PC-3 (cell line): ENCODE measurements around the gene KLF11. TPM values are rescaled to one million over a fixed set of nuclear protein-coding genes. Genes with fewer than 3 reads are reported as not detected.

Experiments
- ATAC-seq: fragments of 200-7000 bp; cut with Tn5 transposase; 2 replicates; pipeline ENCODE4 v1.9.1; 2020; ENCODE audit warnings: mild to moderate bottlenecking, moderate library complexity
- BruUV-seq: library from RNA; stranded (reverse); fragments of 400-500 nt; replicated peaks from 2 replicates; lab custom pipeline; 2021; lab: Mats Ljungman, UMichigan
- CTCF ChIA-PET: fragments of 300-600 bp; sonication (Branson Sonifier 250); formaldehyde crosslinking; loops from one replicate; lab custom pipeline; 2022; ENCODE audit warnings: antibody characterized with exemption; lab: Charles Lee
- POLR2A ChIA-PET: fragments of 300-600 bp; sonication (Branson Sonifier 250); formaldehyde crosslinking; loops from one replicate; lab custom pipeline; 2022; ENCODE audit warnings: antibody characterized with exemption; ENCODE audit not compliant: unreplicated experiment; lab: Charles Lee
- DNase-seq: peaks from one replicate; pipeline ENCODE4 v3.0.0-alpha.2; 2015
- H2AFZ ChIP-seq: fragments of 300-600 bp; sonication (generic); 2 replicates; pipeline ENCODE4 v1.6.0; 2016; ENCODE audit warnings: antibody characterized with exemption, low read length
- H3F3A ChIP-seq: fragments of 300-600 bp; sonication (generic); one replicate; pipeline ENCODE4 v1.6.0; 2017; ENCODE audit warnings: antibody characterized with exemption, low read length, control low read depth, mild to moderate bottlenecking; ENCODE audit not compliant: unreplicated experiment
- H3K27ac ChIP-seq: fragments of 300-600 bp; sonication (generic); 2 replicates; pipeline ENCODE4 v1.5.1; 2016; ENCODE audit warnings: mild to moderate bottlenecking, low read length
- H3K27me3 ChIP-seq: fragments of 300-600 bp; sonication (generic); 2 replicates; pipeline ENCODE4 v1.6.1; 2016; ENCODE audit warnings: low read length, mixed read lengths
- H3K36me3 ChIP-seq: fragments of 300-600 bp; sonication (generic); 2 replicates; pipeline ENCODE4 v1.6.1; 2016; ENCODE audit warnings: low read depth, mixed run types, low read length, mixed read lengths
- H3K4me1 ChIP-seq: fragments of 300-600 bp; sonication (generic); 2 replicates; pipeline ENCODE4 v1.5.1; 2016; ENCODE audit warnings: low read length; ENCODE audit not compliant: insufficient read depth
- H3K4me2 ChIP-seq: fragments of 300-600 bp; sonication (generic); 2 replicates; pipeline ENCODE4 v1.6.0; 2016; ENCODE audit warnings: low read length
- H3K4me3 ChIP-seq: fragments of 300-600 bp; sonication (generic); 2 replicates; pipeline ENCODE4 v1.5.1; 2016; ENCODE audit warnings: mild to moderate bottlenecking, low read length, mixed read lengths
- H3K79me2 ChIP-seq: fragments of 300-600 bp; sonication (generic); 2 replicates; pipeline ENCODE4 v1.6.1; 2017; ENCODE audit warnings: low read length, mixed read lengths
- H3K9ac ChIP-seq: fragments of 300-600 bp; sonication (generic); 2 replicates; pipeline ENCODE4 v1.6.0; 2016; ENCODE audit warnings: mild to moderate bottlenecking, low read length
- H3K9me2 ChIP-seq: fragments of 300-600 bp; sonication (generic); replicated peaks from 2 replicates; pipeline ENCODE4 v1.6.1; 2016; ENCODE audit warnings: mixed run types, low read length, mixed read lengths
- H3K9me3 ChIP-seq: fragments of 300-600 bp; sonication (generic); 2 replicates; pipeline ENCODE4 v1.6.1; 2016; ENCODE audit warnings: low read length, mixed read lengths
- H4K20me1 ChIP-seq: fragments of 300-600 bp; sonication (generic); 2 replicates; pipeline ENCODE4 v1.6.1; 2016; ENCODE audit warnings: low read length, mixed read lengths
- CTCF ChIP-seq: fragments of 300-600 bp; sonication (generic); conservative IDR thresholded peaks from 2 replicates; pipeline ENCODE4 v1.5.1; 2017; ENCODE audit warnings: antibody characterized with exemption, low read depth, mild to moderate bottlenecking, low read length
- EZH2 ChIP-seq: fragments of 300-600 bp; sonication (generic); IDR thresholded peaks from one replicate; pipeline ENCODE4 v1.6.1; 2017; ENCODE audit warnings: antibody characterized with exemption, mild to moderate bottlenecking, low read length; ENCODE audit not compliant: unreplicated experiment
- EZH2phosphoT487 ChIP-seq: fragments of 300-600 bp; sonication (generic); IDR thresholded peaks from 2 replicates; pipeline ENCODE4 v1.6.1; 2018; ENCODE audit warnings: mild to moderate bottlenecking, antibody characterized with exemption, low read length, borderline replicate concordance
- intact Hi-C: fragments of 100-400 bp; cut with micrococcal nuclease; formaldehyde crosslinking; loops from 2 replicates; pipeline ENCODE4 v1.9.0; 2023
- total RNA-seq: library from RNA; depleted of rRNA; stranded (reverse); fragments of >200 nt; gene quantifications from 2 replicates; pipeline ENCODE4 v1.2.3, GENCODE V29; 2014

The KLF11 gene
- total RNA-seq, 1 experiment from 2014 or later: 13.4 TPM

- Histone ChIP-seq H3K9me2 (no peaks in the 10 kb centered on the region), H3K4me2 (no peak overlapping the region), H3K4me3 (no peak overlapping the region), H3K4me1 (no peaks in the 10 kb centered on the region), H2AFZ (no peak overlapping the region), H3K9ac (no peak overlapping the region), H3K27ac (no peak overlapping the region), H3F3A (no peaks in the 10 kb centered on the region), H3K27me3 (no peaks in the 10 kb centered on the region), H3K9me3 (no peaks in the 10 kb centered on the region), H4K20me1 (no peaks in the 10 kb centered on the region), H3K79me2 (no peaks in the 10 kb centered on the region), H3K36me3 (no peaks in the 10 kb centered on the region)
- BruUV-seq: no TSS peak
- ChIA-PET POLR2A (no interaction called here), CTCF (no interaction called here)
- ATAC-seq (no peak; the same call in 1 of the 2 replicates), DNase-seq (no peak)
- intact Hi-C loops: no loop called here
- no peak for TF ChIP-seq EZH2
- no peak for TF ChIP-seq EZH2phosphoT487
- TF ChIP-seq CTCF: no peak
These were observed 16.4 kb downstream of the KLF11 start for GRCh38 chr2:10059552-10060335.

GRCh38 chr2:10061221-10061925 lies 18.0 kb downstream of the KLF11 start:
- no peak for DNase-seq
- BruUV-seq: no TSS peak

More at GRCh38 chr2:10061221-10061925, 18.0 kb downstream of the KLF11 start:
- Histone ChIP-seq H3K9me3 (no peaks in the 10 kb centered on the region), H3K79me2 (no peaks in the 10 kb centered on the region), H4K20me1 (no peaks in the 10 kb centered on the region), H3K27ac (no peak overlapping the region), H3K4me3 (no peak overlapping the region), H3K9me2 (no peaks in the 10 kb centered on the region), H3K4me2 (no peak overlapping the region), H3K36me3 (no peaks in the 10 kb centered on the region), H3K4me1 (no peaks in the 10 kb centered on the region), H3K9ac (no peak overlapping the region), H2AFZ (no peak overlapping the region), H3F3A (no peaks in the 10 kb centered on the region), H3K27me3 (no peaks in the 10 kb centered on the region)
- intact Hi-C loops: no loop called here
- POLR2A ChIA-PET: no interaction called here
- CTCF ChIA-PET: no interaction called here
- ATAC-seq: no peak
- TF ChIP-seq CTCF: no peak
- no peak for TF ChIP-seq EZH2phosphoT487
- no peak for TF ChIP-seq EZH2
